Endothelial cell (in vitro differentiated cells): ENCODE measurements around the gene KBTBD12. TPM values are rescaled to one million over a fixed set of nuclear protein-coding genes. Genes with fewer than 3 reads are reported as not detected.
"Not testable (repeated sequence)": the region's sequence is repeated elsewhere in the genome, so short reads cannot be mapped to it uniquely, and the experiment has no call there.

ENCODE experiments used
- DNase-seq: peaks from one replicate; pipeline ENCODE4 v3.0.0; 2021; ENCODE audit warnings: low spot score
- H3K27ac Mint-ChIP-seq: one replicate; pipeline ENCODE4 v1.8.0; 2021; ENCODE audit warnings: mixed read lengths, inconsistent platforms; ENCODE audit not compliant: unreplicated experiment
- H3K27me3 Mint-ChIP-seq: one replicate; pipeline ENCODE4 v1.8.0; 2021; ENCODE audit warnings: mild to moderate bottlenecking, moderate library complexity, mixed read lengths, inconsistent platforms; ENCODE audit not compliant: unreplicated experiment
- H3K36me3 Mint-ChIP-seq: one replicate; pipeline ENCODE4 v1.8.0; 2021; ENCODE audit warnings: mild to moderate bottlenecking, low read depth, mixed read lengths, inconsistent platforms; ENCODE audit not compliant: unreplicated experiment
- H3K4me1 Mint-ChIP-seq: one replicate; pipeline ENCODE4 v1.8.0; 2021; ENCODE audit warnings: mild to moderate bottlenecking, mixed read lengths, inconsistent platforms; ENCODE audit not compliant: unreplicated experiment
- H3K4me3 Mint-ChIP-seq: one replicate; pipeline ENCODE4 v1.8.0; 2021; ENCODE audit warnings: mild to moderate bottlenecking, mixed read lengths, inconsistent platforms; ENCODE audit not compliant: unreplicated experiment
- H3K9me3 Mint-ChIP-seq: one replicate; pipeline ENCODE4 v1.8.0; 2021; ENCODE audit warnings: mixed read lengths, inconsistent platforms; ENCODE audit not compliant: unreplicated experiment
- CTCF ChIP-seq: fragments of 200-600 bp; sonication (generic); IDR thresholded peaks from one replicate; pipeline ENCODE4 v1.5.0; 2021; ENCODE audit warnings: antibody characterized with exemption; ENCODE audit not compliant: unreplicated experiment
- total RNA-seq: library from RNA; stranded (reverse); fragmentation: NEBNext Ultra II Directional; extraction: Animal tissue kit (Norgen Biotek cat#: 25700); gene quantifications from one replicate; pipeline ENCODE4 v1.2.1, GENCODE V29; 2021; ENCODE audit not compliant: unreplicated experiment

The KBTBD12 gene
- total RNA-seq, 1 donor from 2014 or later: 0.05 TPM

- H3K4me1 Mint-ChIP-seq: no peaks in the 10 kb centered on the region
- no peaks in the 10 kb centered on the region for H3K36me3 Mint-ChIP-seq
- H3K9me3 Mint-ChIP-seq: no peaks in the 10 kb centered on the region
- H3K27ac Mint-ChIP-seq: no peak overlapping the region
- H3K27me3 Mint-ChIP-seq: no peaks in the 10 kb centered on the region
- no peak overlapping the region for H3K4me3 Mint-ChIP-seq
- no peak for DNase-seq
- TF ChIP-seq CTCF: no peak
These were observed 44.9 kb upstream of the KBTBD12 start for GRCh38 chr3:127870156-127870555.

DNA sequence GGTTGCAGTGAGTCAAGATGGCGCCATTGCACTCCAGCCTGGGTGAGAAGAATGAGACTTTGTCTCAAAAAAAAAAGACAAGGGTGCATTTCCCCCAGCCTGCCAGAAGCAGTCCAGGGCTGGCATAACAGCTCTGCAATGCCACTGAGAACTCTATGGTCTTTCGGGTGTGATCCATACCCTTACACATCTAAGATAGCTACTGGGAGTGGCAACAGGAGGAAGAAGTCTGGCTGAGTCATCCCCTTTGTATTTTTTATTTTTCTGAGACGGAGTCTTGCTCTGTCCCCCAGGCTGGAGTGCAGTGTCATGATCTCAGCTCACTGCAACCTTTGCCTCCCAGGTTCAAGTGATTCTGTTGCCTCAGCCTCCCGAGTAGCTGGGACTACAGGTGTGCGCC is 40.9 kb upstream of the KBTBD12 start:
- H3K27ac Mint-ChIP-seq, H3K4me1 Mint-ChIP-seq, H3K4me3 Mint-ChIP-seq, H3K36me3 Mint-ChIP-seq, DNase-seq, H3K9me3 Mint-ChIP-seq, H3K27me3 Mint-ChIP-seq: not testable (repeated sequence)

GRCh38 chr3:127881586-127881985 is 33.4 kb upstream of the KBTBD12 start:
- no peak for TF ChIP-seq CTCF
- H3K9me3 Mint-ChIP-seq: no peaks in the 10 kb centered on the region
- no peak for DNase-seq
- H3K36me3 Mint-ChIP-seq: no peaks in the 10 kb centered on the region
- no peaks in the 10 kb centered on the region for H3K27me3 Mint-ChIP-seq
- H3K4me1 Mint-ChIP-seq: no peaks in the 10 kb centered on the region
- no peak overlapping the region for H3K27ac Mint-ChIP-seq
- H3K4me3 Mint-ChIP-seq: no peak overlapping the region

DNA sequence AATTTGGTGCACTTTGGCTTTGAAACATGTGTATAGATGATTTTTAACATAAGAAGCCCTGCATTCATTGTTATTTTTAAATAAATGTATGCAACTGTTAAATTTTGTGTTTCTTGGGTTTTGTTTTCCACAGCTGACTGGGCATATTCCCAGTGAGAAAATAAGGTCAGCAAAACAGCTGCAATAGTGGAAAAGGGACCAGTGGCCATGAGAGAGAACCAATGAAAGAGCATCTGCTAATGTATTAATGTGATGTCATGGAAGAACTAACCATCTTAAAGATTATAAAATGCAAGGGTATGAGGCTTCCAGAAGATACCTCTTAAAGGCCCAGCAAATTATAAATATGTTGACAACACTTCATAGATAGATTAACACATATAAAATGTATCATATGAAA is 31.0 kb upstream of the KBTBD12 start:
- Mint-ChIP-seq H3K4me1 (no peaks in the 10 kb centered on the region), H3K4me3 (no peak overlapping the region), H3K9me3 (no peaks in the 10 kb centered on the region), H3K27ac (no peak overlapping the region), H3K36me3 (no peaks in the 10 kb centered on the region), H3K27me3 (no peaks in the 10 kb centered on the region)
- DNase-seq: no peak
- TF ChIP-seq CTCF: no peak

DNA sequence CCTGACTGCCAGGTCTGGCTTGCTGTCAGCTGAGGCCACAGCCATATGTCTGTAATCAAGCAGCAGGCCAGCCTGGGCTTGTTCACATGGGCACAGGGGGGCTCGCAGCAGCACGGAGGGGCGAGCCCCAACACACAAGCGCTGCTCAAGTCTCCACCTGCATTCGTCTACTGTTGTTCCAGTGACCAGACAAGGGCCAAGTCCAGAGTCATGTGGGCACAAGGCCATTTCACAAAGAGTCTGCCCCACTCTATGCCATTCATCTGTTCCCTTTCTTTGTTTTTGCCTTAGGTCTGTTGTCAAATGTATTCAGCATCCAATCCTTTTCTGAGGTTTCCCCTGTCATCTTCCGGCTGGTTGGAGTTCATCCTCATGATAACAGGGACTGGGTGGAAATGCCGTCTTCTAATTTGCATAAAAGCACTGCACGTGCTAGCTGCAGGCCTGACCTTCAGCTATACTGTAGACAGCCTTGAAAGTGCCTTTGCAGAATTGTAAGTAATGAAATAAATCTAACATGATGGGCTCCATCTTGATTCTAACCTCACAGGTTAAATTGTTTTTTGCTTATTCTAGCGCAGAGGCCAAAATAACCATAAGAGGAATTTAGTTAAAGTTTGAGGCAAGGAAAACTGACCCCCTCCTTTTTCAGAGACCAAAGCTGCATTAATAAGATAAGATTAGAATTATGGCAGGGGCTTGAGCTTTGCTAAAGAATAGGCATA is 28.6 kb upstream of the KBTBD12 start:
- Mint-ChIP-seq H3K27ac (no peak overlapping the region), H3K4me1 (no peaks in the 10 kb centered on the region), H3K9me3 (no peaks in the 10 kb centered on the region), H3K36me3 (peaks cover 5% of the 10 kb centered on the region), H3K4me3 (no peak overlapping the region), H3K27me3 (peaks cover 3% of the 10 kb centered on the region)
- no peak for DNase-seq
- TF ChIP-seq CTCF: no peak
